OCI-LY7 (cell line): ENCODE results near the gene AGO1. TPM values are rescaled to one million over a fixed set of nuclear protein-coding genes. Genes with fewer than 3 reads are reported as not detected.
"Not testable (repeated sequence)": the region's sequence is repeated elsewhere in the genome, so short reads cannot be mapped to it uniquely, and the experiment has no call there.

Source experiments
- BruUV-seq: library from RNA; stranded (reverse); fragments of 400-500 nt; replicated peaks from 2 replicates; lab custom pipeline; 2021; lab: Mats Ljungman, UMichigan
- CTCF ChIA-PET: fragments of 300-600 bp; sonication (Branson Sonifier 250); formaldehyde crosslinking; loops from one replicate; lab custom pipeline; 2022; ENCODE audit warnings: antibody characterized with exemption; ENCODE audit not compliant: unreplicated experiment; lab: Charles Lee
- POLR2A ChIA-PET: fragments of 300-600 bp; sonication (Branson Sonifier 250); formaldehyde crosslinking; loops from one replicate; lab custom pipeline; 2022; ENCODE audit warnings: antibody characterized with exemption; lab: Charles Lee
- DNase-seq: peaks from one replicate; pipeline ENCODE4 v3.0.0-alpha.2; 2015; ENCODE audit warnings: low spot score
- H2AFZ ChIP-seq: fragments of 200-600 bp; sonication (generic), shearing (Covaris generic); 2 replicates; pipeline ENCODE4 v1.6.1; 2014; ENCODE audit warnings: mild to moderate bottlenecking, antibody characterized with exemption, low read length, moderate library complexity
- H3K27ac ChIP-seq: fragments of 200-600 bp; sonication (generic); 2 replicates; pipeline ENCODE4 v1.5.1; 2014; ENCODE audit warnings: mixed run types, low read depth, mild to moderate bottlenecking, moderate library complexity, low read length, inconsistent platforms; ENCODE audit not compliant: poor library complexity, severe bottlenecking
- H3K36me3 ChIP-seq: fragments of 200-600 bp; sonication (generic); 2 replicates; pipeline ENCODE4 v1.6.1; 2014; ENCODE audit warnings: mild to moderate bottlenecking, antibody characterized with exemption, low read length, moderate library complexity, mixed read lengths; ENCODE audit not compliant: insufficient read depth
- H3K4me1 ChIP-seq: fragments of 200-600 bp; sonication (generic); 2 replicates; pipeline ENCODE4 v1.5.1; 2014; ENCODE audit warnings: mild to moderate bottlenecking, low read length; ENCODE audit not compliant: insufficient read depth, poor library complexity, severe bottlenecking
- H3K4me2 ChIP-seq: fragments of 200-600 bp; sonication (generic); 2 replicates; pipeline ENCODE4 v1.6.1; 2014; ENCODE audit warnings: mild to moderate bottlenecking, low read length
- H3K4me3 ChIP-seq: fragments of 200-600 bp; sonication (generic); 2 replicates; pipeline ENCODE4 v1.5.1; 2014; ENCODE audit warnings: mild to moderate bottlenecking, low read depth, low read length; ENCODE audit not compliant: poor library complexity, severe bottlenecking
- H3K79me2 ChIP-seq: fragments of 200-600 bp; sonication (generic); 2 replicates; pipeline ENCODE4 v1.6.1; 2016; ENCODE audit warnings: low read depth, mild to moderate bottlenecking, low read length, moderate library complexity, mixed read lengths; ENCODE audit not compliant: insufficient read depth
- H3K9me2 ChIP-seq: fragments of 200-600 bp; sonication (generic); 2 replicates; pipeline ENCODE4 v1.6.1; 2016; ENCODE audit warnings: mild to moderate bottlenecking, low read length, mixed read lengths; ENCODE audit not compliant: insufficient read depth
- H3K9me3 ChIP-seq: fragments of 200-600 bp; sonication (generic); 2 replicates; pipeline ENCODE4 v1.6.1; 2014; ENCODE audit warnings: mild to moderate bottlenecking, mixed run types, low read length, mixed read lengths
- H4K20me1 ChIP-seq: fragments of 200-600 bp; sonication (generic); 2 replicates; pipeline ENCODE4 v1.6.1; 2014; ENCODE audit warnings: mild to moderate bottlenecking, antibody characterized with exemption, low read length, moderate library complexity, mixed read lengths; ENCODE audit not compliant: insufficient read depth
- EZH2phosphoT487 ChIP-seq: fragments of 200-600 bp; sonication (generic); IDR thresholded peaks from 2 replicates; pipeline ENCODE4 v1.6.1; 2018; ENCODE audit warnings: low read depth, borderline replicate concordance, mild to moderate bottlenecking, mixed run types, antibody characterized with exemption, low read length, moderate library complexity, mixed read lengths
- intact Hi-C: fragments of 100-400 bp; cut with micrococcal nuclease; formaldehyde crosslinking; loops from one replicate; pipeline ENCODE4 v1.10.0; 2022; ENCODE audit not compliant: unreplicated experiment
- total RNA-seq, 2 experiments: library from RNA; depleted of rRNA in 1 of 2; stranded (reverse); fragments of >200 nt in 1 of 2; shearing (Covaris generic) in 1 of 2; gene quantifications; 2 replicates each; pipeline ENCODE4 v1.2.3, GENCODE V29; 2014 to 2022
- TF ChIP-seq, protein P1 (sequence below): fragments of 200-600 bp; sonication (generic); conservative IDR thresholded peaks from 2 replicates; pipeline ENCODE4 v1.5.1; 2014; ENCODE audit warnings: mild to moderate bottlenecking, antibody characterized with exemption, low read length, moderate library complexity, mixed read lengths

The AGO1 gene
- total RNA-seq, 2 experiments from 2014 or later, result 8.1 to 20.9 TPM

DNA sequence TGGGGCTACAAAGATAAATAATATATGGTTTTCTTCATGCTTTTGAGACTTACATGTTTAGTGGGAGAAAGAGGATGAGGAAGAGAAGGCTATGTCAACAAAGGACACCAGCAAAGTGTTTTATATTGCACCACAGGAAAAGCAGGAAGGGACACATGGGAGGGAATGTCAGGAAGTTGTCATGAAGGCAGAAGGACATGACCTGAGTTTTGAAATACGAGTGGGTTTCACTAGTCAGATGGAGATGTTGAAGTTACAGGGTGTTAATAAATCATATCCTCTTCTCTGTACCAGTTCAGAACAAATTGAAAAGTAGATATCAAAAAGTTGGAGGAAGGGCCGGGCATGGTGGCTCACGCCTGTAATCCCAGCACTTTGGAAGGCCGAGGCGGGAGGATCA is 18.2 kb upstream of the AGO1 start:
- H3K9me2 ChIP-seq, result no peaks in the 10 kb centered on the region
- no peak overlapping the region for H2AFZ ChIP-seq
- no peaks in the 10 kb centered on the region for H3K79me2 ChIP-seq
- no TSS peak for BruUV-seq
- POLR2A ChIA-PET, result no interaction called here
- H3K4me3 ChIP-seq, result no peak overlapping the region
- no peak overlapping the region for H3K4me2 ChIP-seq
- intact Hi-C loops, result no loop called here
- TF ChIP-seq EZH2phosphoT487, result no peak
- TF ChIP-seq, protein P1, sequence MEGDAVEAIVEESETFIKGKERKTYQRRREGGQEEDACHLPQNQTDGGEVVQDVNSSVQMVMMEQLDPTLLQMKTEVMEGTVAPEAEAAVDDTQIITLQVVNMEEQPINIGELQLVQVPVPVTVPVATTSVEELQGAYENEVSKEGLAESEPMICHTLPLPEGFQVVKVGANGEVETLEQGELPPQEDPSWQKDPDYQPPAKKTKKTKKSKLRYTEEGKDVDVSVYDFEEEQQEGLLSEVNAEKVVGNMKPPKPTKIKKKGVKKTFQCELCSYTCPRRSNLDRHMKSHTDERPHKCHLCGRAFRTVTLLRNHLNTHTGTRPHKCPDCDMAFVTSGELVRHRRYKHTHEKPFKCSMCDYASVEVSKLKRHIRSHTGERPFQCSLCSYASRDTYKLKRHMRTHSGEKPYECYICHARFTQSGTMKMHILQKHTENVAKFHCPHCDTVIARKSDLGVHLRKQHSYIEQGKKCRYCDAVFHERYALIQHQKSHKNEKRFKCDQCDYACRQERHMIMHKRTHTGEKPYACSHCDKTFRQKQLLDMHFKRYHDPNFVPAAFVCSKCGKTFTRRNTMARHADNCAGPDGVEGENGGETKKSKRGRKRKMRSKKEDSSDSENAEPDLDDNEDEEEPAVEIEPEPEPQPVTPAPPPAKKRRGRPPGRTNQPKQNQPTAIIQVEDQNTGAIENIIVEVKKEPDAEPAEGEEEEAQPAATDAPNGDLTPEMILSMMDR, result no peak
- no peak for DNase-seq
- CTCF ChIA-PET, result no interaction called here
- H4K20me1 ChIP-seq, result no peaks in the 10 kb centered on the region
- no peaks in the 10 kb centered on the region for H3K9me3 ChIP-seq
- H3K27ac ChIP-seq, result no peak overlapping the region
- no peaks in the 10 kb centered on the region for H3K36me3 ChIP-seq
- H3K4me1 ChIP-seq, result no peaks in the 10 kb centered on the region

DNA sequence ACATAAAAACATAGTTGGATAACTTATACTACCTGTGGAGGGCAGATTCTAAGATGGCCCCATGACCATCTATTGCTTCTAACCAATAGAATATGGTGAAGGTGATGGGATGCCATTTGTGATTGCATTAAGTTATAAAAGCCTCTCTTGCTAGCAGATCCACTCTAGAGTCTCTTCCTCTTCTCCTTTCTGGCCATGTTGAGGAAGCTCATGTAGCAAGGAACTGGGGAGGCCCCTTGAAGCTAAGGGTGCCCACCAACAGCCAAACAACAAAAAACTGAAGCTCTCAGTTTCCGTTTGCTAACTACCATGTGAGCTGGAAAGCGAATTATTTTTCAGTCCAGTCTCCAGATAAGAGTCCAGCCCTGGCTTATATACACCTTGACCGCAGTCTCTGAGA is 16.0 kb upstream of the AGO1 start:
- H3K36me3 ChIP-seq, result no peaks in the 10 kb centered on the region
- no peaks in the 10 kb centered on the region for H4K20me1 ChIP-seq
- H3K9me2 ChIP-seq, result no peaks in the 10 kb centered on the region
- no peaks in the 10 kb centered on the region for H3K4me1 ChIP-seq
- no peak overlapping the region for H3K4me2 ChIP-seq
- ChIA-PET CTCF (no interaction called here), POLR2A (no interaction called here)
- H3K79me2 ChIP-seq, result no peaks in the 10 kb centered on the region
- H3K9me3 ChIP-seq, result no peaks in the 10 kb centered on the region
- DNase-seq, result no peak
- intact Hi-C loops, result no loop called here
- no peak overlapping the region for H3K27ac ChIP-seq
- BruUV-seq, result no TSS peak
- H2AFZ ChIP-seq, result no peak overlapping the region
- TF ChIP-seq, protein P1, result no peak
- no peak for TF ChIP-seq EZH2phosphoT487
- H3K4me3 ChIP-seq, result no peak overlapping the region

DNA sequence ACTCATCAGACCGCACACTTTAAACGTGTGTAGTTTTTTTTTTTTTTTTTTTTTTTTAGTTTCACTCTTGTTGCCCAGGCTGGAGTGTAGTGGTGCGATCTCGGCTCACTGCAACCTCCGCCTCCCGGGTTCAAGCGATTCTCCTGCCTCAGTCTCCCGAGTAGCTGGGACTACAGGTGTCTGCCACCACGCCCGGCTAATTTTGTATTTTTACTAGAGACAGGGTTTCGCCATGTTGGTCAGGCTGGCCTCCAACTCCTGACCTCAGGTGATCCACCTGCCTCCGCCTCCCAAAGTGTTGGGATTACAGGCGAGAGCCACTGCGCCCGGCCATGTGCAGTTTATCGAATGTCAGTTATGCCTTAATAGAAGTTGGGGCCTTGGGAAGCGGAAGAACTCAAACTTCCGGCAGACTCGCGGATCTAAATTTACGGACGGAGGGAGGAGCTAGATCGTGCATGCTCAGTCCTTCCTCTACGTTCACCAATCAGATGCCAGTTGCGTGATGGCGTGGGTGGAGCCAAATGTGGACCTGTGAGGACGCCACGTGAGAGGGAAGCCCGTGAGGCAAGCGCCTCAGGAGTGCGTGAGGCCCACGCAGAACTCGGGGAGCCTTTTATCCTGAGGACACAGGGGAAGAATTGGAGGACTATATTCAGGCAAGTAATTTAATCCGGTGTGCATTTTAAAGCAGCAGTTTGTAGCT is 13.6 kb upstream of the AGO1 start:
- H4K20me1 ChIP-seq, H2AFZ ChIP-seq, BruUV-seq, H3K4me2 ChIP-seq, DNase-seq, H3K36me3 ChIP-seq, intact Hi-C loops, H3K9me2 ChIP-seq, H3K27ac ChIP-seq, H3K79me2 ChIP-seq, H3K4me1 ChIP-seq, H3K9me3 ChIP-seq, H3K4me3 ChIP-seq: not testable (repeated sequence)
- ChIA-PET POLR2A (interaction anchor here (0.6 kb wide), 1 partner anchor 140 kb away, joined by 3 read pairs; no protein-coding TSS in a partner anchor), CTCF (interaction anchor here (0.5 kb wide), 1 partner anchor 197 kb away, joined by 4 read pairs; no protein-coding TSS in a partner anchor)
